ENCODE measurements around the gene MCRIP2. TPM values are rescaled to one million over a fixed set of nuclear protein-coding genes. Genes with fewer than 3 reads are reported as not detected.

Gene MCRIP2
- total RNA-seq, 1 donor from 2014 or later: 20.4 TPM

- Histone ChIP-seq H3K4me3 (ENCODE audit: low read length in 3 of 3) (no peak overlapping the region), H3K9me3 (ENCODE audit: control insufficient read depth in 3 of 3, low read length in 3 of 3) (no peaks in the 10 kb centered on the region), H3K36me3 (ENCODE audit: control insufficient read depth in 3 of 3, insufficient read depth in 3 of 3, low read length in 3 of 3) (no peaks in the 10 kb centered on the region), H3K4me1 (ENCODE audit: control insufficient read depth in 3 of 3, insufficient read depth in 3 of 3, low read length in 3 of 3) (peaks cover 9 to 23% (median 18%) of the 10 kb centered on the region in 3 donors), H3K27me3 (ENCODE audit: control insufficient read depth in 3 of 3, insufficient read depth in 3 of 3, low read length in 3 of 3) (peaks cover 53 to 66% (median 60%) of the 10 kb centered on the region in 3 donors), H3K9ac (ENCODE audit: low read depth in 1 of 3, low read length in 3 of 3) (no peak overlapping the region), H3K27ac (ENCODE audit: low read depth, low read length) (no peak overlapping the region)
Measured at GRCh38 chr16:694187-694862, 52.7 kb downstream of the MCRIP2 start.

GRCh38 chr16:694863-695354 is 53.3 kb downstream of the MCRIP2 start:
- Histone ChIP-seq H3K9me3 (ENCODE audit: control insufficient read depth in 3 of 3, low read length in 3 of 3) (no peaks in the 10 kb centered on the region), H3K27me3 (ENCODE audit: control insufficient read depth in 3 of 3, insufficient read depth in 3 of 3, low read length in 3 of 3) (peaks cover 58 to 71% (median 64%) of the 10 kb centered on the region in 3 donors), H3K4me1 (ENCODE audit: control insufficient read depth in 3 of 3, insufficient read depth in 3 of 3, low read length in 3 of 3) (peaks cover 4 to 17% (median 13%) of the 10 kb centered on the region in 3 donors), H3K27ac (ENCODE audit: low read depth, low read length) (no peak overlapping the region), H3K9ac (ENCODE audit: low read depth in 1 of 3, low read length in 3 of 3) (no peak overlapping the region), H3K4me3 (ENCODE audit: low read length in 3 of 3) (no peak overlapping the region), H3K36me3 (ENCODE audit: control insufficient read depth in 3 of 3, insufficient read depth in 3 of 3, low read length in 3 of 3) (no peaks in the 10 kb centered on the region)

- peaks cover 64 to 76% (median 70%) of the 10 kb centered on the region in 3 donors for H3K27me3 ChIP-seq (ENCODE audit: control insufficient read depth in 3 of 3, insufficient read depth in 3 of 3, low read length in 3 of 3)
- H3K36me3 ChIP-seq (ENCODE audit: control insufficient read depth in 3 of 3, insufficient read depth in 3 of 3, low read length in 3 of 3): no peaks in the 10 kb centered on the region
- no peak overlapping the region for H3K9ac ChIP-seq (ENCODE audit: low read depth in 1 of 3, low read length in 3 of 3)
- H3K9me3 ChIP-seq (ENCODE audit: control insufficient read depth in 3 of 3, low read length in 3 of 3): no peaks in the 10 kb centered on the region
- H3K4me1 ChIP-seq (ENCODE audit: control insufficient read depth in 3 of 3, insufficient read depth in 3 of 3, low read length in 3 of 3): peaks cover 4 to 16% (median 8%) of the 10 kb centered on the region in 3 donors
- peak overlapping the region in 2 of 3 donors; percentile 40 to 49 for H3K4me3 ChIP-seq (ENCODE audit: low read length in 3 of 3)
- H3K27ac ChIP-seq (ENCODE audit: low read depth, low read length): no peak overlapping the region
Measured at GRCh38 chr16:695355-696089, 53.9 kb downstream of the MCRIP2 start.

Other genes starting within 250 kb of the MCRIP2 start
- gene NME4, start 244.6 kb upstream of the MCRIP2 start, total RNA-seq: 21.4 TPM
- gene DECR2, start 239.9 kb upstream of the MCRIP2 start, total RNA-seq: 2.6 TPM
- 5.2 TPM for gene RAB11FIP3, start 216.2 kb upstream of the MCRIP2 start, total RNA-seq
- 9.9 TPM for gene CAPN15, start 114.1 kb upstream of the MCRIP2 start, total RNA-seq
- gene PRR35, start 81.4 kb upstream of the MCRIP2 start, total RNA-seq: not detected
- 1.6 TPM for gene NHLRC4, start 74.8 kb upstream of the MCRIP2 start, total RNA-seq
- 11.0 TPM for gene PIGQ, start 71.9 kb upstream of the MCRIP2 start, total RNA-seq
- 5.7 TPM for gene RAB40C, start 51.8 kb upstream of the MCRIP2 start, total RNA-seq
- gene WFIKKN1, start 10.8 kb upstream of the MCRIP2 start, total RNA-seq: 0.52 TPM
- 32.4 TPM for gene METTL26, start 5.5 kb upstream of the MCRIP2 start, total RNA-seq
- 6.3 TPM for gene WDR90, start 7.5 kb downstream of the MCRIP2 start, total RNA-seq
- 14.1 TPM for gene RHOT2, start 26.3 kb downstream of the MCRIP2 start, total RNA-seq
- gene RHBDL1, start 33.8 kb downstream of the MCRIP2 start, total RNA-seq: under 0.01 TPM
- 87.7 TPM for gene STUB1, start 38.6 kb downstream of the MCRIP2 start, total RNA-seq
- gene JMJD8, start 42.5 kb downstream of the MCRIP2 start, total RNA-seq: 13.0 TPM
- gene WDR24, start 48.6 kb downstream of the MCRIP2 start, total RNA-seq: 2.1 TPM
- not detected for gene FBXL16, start 64.0 kb downstream of the MCRIP2 start, total RNA-seq
- 18.3 TPM for gene METRN, start 73.3 kb downstream of the MCRIP2 start, total RNA-seq
- 12.0 TPM for gene ANTKMT, start 79.3 kb downstream of the MCRIP2 start, total RNA-seq
- gene CCDC78, start 84.6 kb downstream of the MCRIP2 start, total RNA-seq: not detected
- 1.0 TPM for gene HAGHL, start 85.3 kb downstream of the MCRIP2 start, total RNA-seq
- 43.3 TPM for gene CIAO3, start 99.2 kb downstream of the MCRIP2 start, total RNA-seq
- gene MSLN, start 118.9 kb downstream of the MCRIP2 start, total RNA-seq: 1.0 TPM
- gene RPUSD1, start 146.6 kb downstream of the MCRIP2 start, total RNA-seq: 8.9 TPM
- 4.2 TPM for gene CHTF18, start 146.8 kb downstream of the MCRIP2 start, total RNA-seq
- gene GNG13, start 158.9 kb downstream of the MCRIP2 start, total RNA-seq: not detected

Measured in skeletal muscle tissue (tissue), 4 donors.